GM19452 (cell line): Measurements from ENCODE around the gene KIAA1671.
A peak's percentile ranks its signal among the peaks of the same experiment; 100 is the strongest.
"Not testable (repeated sequence)": the region's sequence is repeated elsewhere in the genome, so short reads cannot be mapped to it uniquely, and the experiment has no call there.

ENCODE experiments used
- ATAC-seq: cut with Tn5 transposase; IDR thresholded peaks from one replicate; pipeline ENCODE4 v1.9.1; 2021; ENCODE audit not compliant: unreplicated experiment

Gene KIAA1671

DNA sequence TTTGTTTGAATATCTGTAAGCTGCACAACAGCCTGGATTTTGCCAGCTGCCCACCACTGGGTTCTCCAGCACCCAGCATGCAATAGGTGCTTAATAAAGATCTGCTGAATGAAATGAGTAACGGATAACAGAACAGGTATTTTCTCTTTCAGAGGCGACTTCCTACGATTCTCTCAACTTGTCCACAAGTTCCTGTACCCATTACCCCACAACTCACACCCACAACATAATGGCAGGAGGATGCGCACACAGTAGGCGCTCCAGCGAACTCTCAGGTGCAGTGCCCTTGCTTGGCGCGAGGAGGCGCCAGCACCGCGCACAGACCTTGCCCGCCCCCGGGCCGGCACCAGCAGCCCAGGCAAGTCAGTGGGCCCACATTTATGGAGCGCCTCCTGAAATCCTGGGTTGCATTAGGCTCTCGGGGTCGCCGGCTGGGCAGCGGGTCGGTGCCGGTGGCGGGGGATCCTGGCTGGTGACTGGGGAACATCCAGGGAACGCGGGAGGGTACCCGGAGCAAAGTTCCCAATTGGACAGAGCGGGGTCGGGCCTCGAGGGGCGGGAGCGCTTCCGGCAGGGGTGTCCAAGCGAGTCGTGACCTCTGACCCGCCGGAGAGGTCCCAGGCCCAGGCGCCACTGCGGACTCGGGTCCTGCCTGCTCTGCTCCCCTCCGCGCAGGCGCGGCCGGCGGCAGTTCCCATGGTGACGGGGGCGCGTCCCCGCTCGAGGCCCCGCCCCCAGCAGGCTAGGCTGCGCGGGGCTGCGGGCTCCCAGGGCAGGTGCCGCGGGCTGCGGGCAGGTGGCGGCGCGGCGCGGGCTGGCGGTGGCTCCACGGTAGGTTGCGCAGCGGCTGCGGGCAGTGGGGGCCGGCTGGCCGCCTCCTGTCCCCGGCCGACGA, at the start of gene KIAA1671:
TSS of gene KIAA1671 (plus strand) at position 775 of the 895 bp plus-strand sequence. CDS start 75,284 bp downstream, outside the sequence.
- ATAC-seq, result peak; percentile 83

DNA sequence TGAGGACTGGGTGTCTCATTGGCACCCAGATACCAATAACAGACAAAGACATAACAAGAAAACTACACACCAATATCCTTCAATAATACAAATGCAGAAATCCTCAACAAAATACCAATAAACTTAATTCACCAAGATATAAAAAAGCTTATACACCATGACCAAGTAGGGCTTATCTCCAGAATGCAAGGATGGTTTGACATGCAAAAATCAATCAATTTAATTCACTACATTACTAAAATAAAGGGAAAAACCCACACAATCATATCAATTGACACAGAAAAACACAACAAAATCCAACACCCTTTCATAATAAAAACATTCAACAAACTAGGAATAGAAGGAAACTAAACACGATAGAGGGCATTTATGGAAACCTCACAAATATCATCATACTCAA, 46.6 kb upstream of the KIAA1671 start:
- no peak for ATAC-seq

- not testable (repeated sequence) for ATAC-seq
Measured at GRCh38 chr22:24907101-24907500, 45.4 kb upstream of the KIAA1671 start.

DNA sequence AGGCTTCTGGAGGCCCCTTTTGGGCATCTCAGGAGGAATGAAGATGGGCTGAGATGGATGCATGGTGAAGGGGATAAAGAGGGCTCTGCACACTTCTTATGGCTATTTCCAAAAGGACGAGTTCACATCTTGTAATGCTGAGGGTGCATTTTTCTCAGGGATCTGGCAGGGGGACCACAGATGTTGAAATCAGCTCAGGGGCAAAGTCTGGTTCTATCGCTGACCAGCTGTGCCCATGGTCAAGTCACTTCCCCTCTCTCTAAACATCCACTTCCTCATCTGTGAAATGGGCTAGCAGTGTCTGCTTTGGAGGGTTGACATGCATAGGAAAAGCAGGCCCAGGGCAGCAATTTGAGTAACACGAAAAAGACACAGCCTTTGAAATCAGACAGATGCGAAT, 32.5 kb upstream of the KIAA1671 start:
- ATAC-seq, result no peak

DNA sequence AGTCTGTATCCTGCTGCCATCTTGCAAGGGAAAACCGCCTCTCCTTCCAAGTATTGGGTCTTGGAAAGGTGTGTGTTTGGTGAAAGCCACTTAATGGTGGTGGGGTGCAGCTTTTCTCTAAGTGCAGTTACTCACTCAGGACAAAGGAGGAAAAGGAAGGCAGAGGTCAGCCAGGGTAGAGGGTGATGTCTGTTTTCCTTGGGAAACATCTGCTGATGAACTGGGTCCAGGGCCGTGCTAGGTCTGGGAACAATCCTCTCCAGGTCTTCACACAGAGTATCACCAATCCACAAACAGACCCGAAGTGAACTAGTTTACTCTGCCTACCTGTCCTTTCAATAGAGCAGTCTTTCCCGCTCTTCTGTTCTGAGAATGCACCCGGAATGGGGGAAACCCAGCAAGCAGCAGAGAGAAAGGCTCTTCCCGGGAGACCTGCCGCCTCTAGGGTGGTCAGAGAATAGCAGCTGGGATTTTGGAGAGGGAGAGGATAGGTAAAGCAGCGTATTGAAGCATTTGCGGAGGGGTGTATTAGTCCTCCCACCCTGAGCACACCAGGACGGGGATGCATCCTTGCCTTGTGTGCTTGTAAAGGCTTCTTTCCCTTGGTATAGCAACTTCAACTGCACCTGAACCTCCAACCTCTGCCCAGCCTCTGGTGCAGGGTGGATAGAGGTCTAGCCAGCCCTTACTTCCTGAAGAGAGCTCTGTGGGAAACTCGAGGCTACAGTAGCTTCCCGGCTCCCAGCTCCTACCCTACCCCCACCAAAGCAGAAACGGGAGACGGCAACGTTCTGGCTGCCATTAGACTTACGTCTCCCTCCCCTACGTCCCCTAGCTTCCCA, 26.7 kb upstream of the KIAA1671 start:
- ATAC-seq, result no peak

DNA sequence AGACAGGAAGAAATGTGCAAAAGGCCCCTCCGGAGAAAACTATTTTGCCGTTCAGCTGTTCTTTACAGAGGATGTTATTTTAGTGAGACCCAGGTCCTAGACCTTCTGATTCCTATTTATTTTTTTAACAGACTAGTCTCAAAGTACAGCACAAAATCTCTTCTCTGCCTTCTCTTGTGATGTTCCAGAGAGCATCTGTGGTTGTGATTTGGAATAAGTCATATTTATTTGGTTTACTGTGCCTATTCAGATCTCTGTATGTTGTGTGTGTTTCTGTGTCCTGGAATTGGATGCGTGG, 26.1 kb upstream of the KIAA1671 start:
- no peak for ATAC-seq

DNA sequence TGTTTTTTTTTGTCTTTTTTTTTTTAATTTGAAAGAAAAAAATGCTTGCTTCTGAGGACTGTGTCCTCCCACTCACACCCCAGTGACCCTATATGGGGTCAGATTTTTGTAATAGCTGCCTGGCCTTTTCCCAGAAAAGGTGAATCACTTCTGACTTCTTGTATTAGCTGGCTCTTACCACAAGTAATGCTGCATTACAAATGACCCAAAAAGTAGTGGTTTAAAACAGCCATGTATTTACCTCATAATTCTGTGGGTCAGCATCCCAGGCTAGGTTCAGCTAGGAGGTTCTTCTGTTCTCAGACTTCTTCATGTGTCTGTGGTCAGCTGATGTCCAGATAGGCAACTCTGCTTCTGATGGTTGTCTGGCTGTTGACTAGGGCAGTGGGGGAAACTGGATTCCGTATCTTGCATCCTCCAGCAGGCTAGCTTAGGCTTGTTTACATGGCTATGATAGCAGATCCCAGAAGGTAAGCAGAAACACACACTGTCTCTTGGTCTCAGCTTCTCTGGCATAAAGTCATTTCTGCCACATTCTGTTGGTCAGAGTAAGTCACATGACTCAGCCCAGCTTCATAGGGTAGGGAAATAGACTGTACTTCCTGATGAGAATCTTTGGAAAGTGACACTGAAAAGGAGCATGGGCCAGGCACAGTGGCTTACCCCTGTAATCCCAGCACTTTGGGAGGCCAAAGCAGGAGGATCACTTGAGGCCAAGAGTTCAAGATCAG, 25.5 kb upstream of the KIAA1671 start:
- no peak for ATAC-seq

DNA sequence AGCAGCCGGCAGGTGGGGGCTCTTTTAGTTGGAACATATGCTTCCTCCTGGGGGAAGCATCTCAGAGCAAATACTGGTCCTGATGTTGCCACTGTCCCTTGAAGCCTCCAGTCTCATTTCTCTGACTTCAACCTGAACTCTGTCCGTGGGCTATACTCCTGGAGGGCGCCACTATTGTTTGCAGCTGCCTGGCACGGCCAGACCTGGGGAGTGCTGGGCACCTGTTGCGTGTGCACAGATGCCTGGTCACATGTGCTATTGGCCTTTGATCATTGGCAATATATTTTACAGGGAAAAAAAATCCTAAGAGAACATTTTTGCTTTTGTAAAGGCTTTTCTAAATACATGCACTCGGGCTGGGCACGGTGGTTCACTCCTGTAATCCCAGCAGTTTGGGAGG, 24.2 kb upstream of the KIAA1671 start:
- ATAC-seq, result no peak

DNA sequence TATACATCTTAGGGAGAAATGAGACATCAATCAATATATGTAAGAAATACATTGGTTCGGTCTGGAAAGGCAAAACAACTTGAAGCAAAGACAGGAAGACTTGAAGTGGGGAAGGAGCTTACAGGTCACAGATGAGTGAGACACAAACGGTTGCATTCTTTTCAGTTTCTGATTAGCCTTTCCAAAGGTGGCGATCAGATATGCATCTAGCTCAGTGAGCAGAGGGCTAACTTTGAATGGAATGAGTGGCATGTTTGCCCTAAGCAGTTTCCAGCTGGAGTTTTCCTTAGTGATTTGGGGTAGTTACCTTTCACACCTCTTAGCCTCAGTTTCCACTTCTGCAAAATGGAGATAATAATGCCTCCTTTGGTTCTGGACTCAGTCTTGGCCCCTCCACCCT, 21.8 kb upstream of the KIAA1671 start:
- no peak for ATAC-seq

DNA sequence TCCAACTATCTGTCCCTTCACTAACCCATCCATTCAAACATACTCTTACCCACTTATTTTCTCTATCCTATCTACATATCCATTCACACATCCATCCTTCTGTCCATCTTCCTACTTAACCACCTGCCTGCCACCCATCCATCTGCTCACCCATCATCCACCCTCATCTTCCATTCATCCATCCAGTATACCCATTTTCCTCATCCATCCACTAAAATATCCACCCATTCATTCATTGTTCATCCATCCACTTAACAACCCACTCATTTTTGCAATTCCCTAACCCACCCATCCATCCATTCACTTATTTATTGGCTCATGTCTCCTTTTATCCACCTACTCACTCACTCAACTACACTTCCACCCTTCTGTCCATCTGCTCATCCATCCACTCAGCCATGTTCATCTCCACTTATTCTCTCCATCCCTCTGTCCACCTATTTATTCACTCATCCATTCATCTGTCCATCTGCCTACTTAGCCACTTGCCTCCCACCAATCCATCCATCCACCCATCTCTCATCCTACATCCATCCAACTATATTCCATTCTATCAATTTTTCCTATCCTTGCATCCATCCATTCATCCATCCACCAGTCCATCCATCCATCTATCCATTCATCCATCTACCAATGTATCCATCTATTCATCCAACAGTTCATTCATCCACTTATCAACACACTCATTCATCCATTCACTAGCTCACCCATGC, 16.6 kb upstream of the KIAA1671 start:
- no peak for ATAC-seq

DNA sequence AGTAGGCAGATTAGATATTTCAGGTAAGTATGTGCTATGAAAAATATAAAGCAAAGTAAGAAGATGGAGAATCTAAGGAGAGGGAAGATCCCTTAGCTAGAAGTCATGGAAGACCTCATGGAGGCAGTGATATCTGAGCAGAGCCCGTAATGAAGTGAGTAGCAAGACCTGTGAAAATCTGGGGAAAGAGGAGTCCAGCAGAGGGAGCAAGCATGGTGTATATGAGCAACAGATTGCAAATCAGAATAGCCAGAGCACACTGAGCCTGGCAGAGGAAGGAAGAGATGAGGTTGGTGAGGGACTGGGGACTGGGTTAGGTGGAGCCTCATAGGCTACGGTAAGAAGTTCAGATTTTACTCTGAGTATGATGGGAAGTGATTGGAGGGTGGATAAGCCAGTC, 15.4 kb upstream of the KIAA1671 start:
- no peak for ATAC-seq

DNA sequence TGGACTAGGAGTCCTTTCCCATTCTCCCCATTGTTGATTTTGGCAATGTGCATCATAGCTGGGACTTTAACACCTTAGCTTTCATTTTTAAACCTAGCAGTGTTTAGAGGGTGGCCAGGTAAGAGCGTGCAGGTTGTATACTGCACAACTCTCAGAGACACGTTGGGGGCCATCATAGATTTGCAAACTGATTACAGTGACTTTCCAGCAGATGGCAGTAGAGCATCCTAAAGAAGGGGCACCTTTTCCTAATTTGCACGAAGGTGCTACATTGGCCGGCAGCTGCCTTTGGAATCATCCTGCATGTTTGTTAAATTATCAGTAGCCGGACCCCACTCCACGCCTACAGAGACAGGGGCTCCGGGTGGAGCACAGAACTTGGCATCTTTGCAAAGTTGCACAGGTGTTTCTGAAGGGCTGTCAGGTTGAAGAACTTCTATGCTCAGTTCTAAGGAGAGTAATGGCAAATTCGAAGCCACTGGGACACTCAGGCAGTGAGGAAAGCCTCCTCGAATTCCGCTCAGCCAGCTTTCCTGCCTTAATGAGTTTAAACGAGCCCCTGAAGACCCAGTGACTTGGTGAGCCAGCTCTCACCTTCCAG, 13.7 kb upstream of the KIAA1671 start:
- ATAC-seq, result no peak

DNA sequence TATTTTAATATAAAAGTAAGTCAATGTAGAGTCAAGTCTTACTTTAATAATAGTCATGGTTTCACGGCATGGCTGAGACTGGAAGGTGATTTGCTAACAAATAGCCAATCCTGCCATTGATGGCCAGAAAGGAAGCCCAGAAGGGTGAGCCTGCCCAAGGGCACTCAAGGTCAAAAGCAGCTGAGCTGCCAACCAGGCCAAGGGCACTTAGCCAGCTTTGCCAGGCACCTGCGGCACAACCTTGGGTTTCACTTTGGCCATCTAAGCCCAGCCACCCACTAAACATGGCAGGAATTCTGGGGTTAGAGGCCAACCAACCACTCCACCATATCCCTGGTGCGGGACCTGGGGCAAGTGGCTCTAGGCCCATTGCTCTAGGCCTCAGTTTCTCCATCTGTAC, 10.2 kb upstream of the KIAA1671 start:
- ATAC-seq, result no peak

- ATAC-seq, result no peak
Measured at GRCh38 chr22:24944217-24944937, 8.1 kb upstream of the KIAA1671 start.

GRCh38 chr22:24945430-24945829, 7.1 kb upstream of the KIAA1671 start:
- no peak for ATAC-seq

DNA sequence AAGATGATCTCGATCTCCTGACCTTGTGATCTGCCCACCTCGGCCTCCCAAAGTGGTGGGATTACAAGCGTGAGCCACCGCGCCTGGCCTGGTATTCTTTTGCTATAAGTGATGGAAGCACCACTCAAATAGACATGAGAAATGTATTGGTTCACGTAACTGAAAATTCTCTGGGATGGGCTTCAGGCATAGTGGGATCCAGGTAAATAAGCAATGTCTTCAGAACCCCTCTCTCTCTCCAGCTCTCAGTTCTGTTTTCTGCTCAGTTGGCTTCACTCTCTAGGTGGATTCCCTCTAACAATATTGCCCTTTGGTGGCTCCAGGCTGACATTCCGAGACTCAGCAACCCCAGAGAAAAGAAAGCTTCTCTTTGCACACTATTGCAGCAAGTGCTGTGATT, 5.1 kb upstream of the KIAA1671 start:
- ATAC-seq, result no peak

DNA sequence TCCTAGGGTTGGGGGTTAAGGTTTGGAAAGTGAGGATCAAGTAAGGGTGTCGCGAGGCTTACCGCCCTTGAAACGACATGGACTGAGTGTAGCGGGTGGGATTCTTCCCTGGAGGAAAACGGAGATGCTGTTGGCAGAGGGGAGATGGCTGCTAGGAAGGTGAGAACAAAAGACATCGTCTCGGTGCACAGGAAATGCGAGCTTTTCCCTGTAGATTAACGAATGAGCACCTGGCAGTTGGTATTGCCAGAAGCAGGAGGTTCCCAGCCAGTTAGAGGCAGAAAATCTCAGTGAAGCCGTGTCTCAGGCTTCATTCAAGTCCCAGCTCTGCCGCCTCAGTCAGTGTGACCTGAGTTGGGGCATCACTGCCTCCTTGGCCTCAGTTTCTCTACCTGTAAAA, 4.6 kb upstream of the KIAA1671 start:
- ATAC-seq, result no peak

- no peak for ATAC-seq
Measured at GRCh38 chr22:24948356-24949202, 3.9 kb upstream of the KIAA1671 start.
